C4-2B (cell line): ENCODE results near the gene INPP5F.

Source experiments
- CTCF ChIP-seq: fragments of 450-650 bp; conservative IDR thresholded peaks from 2 replicates; pipeline ENCODE4 v1.5.1; 2017; ENCODE audit warnings: mild to moderate bottlenecking
- ZFX ChIP-seq: fragments of 450-650 bp; IDR thresholded peaks from 2 replicates; pipeline ENCODE4 v1.6.1; 2017

- TF ChIP-seq CTCF (no peak), ZFX (no peak)
Measured at GRCh38 chr10:119803264-119803663, 77.4 kb downstream of the INPP5F start.
